ENCODE measurements around the gene UNC5C. TPM values are rescaled to one million over a fixed set of nuclear protein-coding genes. Genes with fewer than 3 reads are reported as not detected.

The UNC5C gene
- total and polyA plus RNA-seq, 2 of the 4 experiments (the other 2 are of a cell fraction) = under 0.01 TPM

DNA sequence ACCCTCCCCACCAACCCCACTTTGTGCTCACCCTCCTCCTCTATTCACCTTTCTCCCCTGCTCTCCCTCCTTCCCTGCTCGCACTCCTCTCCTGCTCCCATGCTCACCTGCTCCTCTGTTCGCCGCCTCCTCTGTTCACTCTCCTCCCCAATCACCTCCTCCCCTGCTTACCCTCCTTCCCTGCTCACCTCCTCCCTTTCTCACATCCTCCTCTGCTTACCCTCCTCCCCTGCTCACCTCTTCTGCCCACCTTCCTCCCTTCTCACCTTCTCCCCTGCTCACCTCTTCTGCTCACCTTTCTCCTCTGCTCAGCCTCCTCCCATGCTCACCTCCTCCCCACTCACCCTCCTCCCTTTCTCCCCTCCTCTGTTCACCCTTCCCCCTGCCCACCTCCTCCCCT lies 357.2 kb downstream of the UNC5C start:
- Histone ChIP-seq H4K91ac (ENCODE audit: insufficient read depth, low read depth, low read length) (no peak overlapping the region), H3K4me2 (ENCODE audit: low read depth, low read length) (no peak overlapping the region), H2AK5ac (ENCODE audit: low read depth, low read length) (no peak overlapping the region), H4K20me1 (ENCODE audit: insufficient read depth, low read length) (no peaks in the 10 kb centered on the region), H3K9ac (ENCODE audit: low read depth, low read length) (no peak overlapping the region), H2AK9ac (replicated peaks; ENCODE audit: low read depth, low read length, poor library complexity) (no peak overlapping the region), H3K4me3 (ENCODE audit: insufficient read depth, low read depth, low read length) (no peak overlapping the region), H2BK120ac (ENCODE audit: low read depth, low read length) (no peak overlapping the region), H3K36me3 (ENCODE audit: control insufficient read depth, insufficient read depth, low read length) (no peaks in the 10 kb centered on the region), H2AFZ (replicated peaks; ENCODE audit: low read length, poor library complexity) (no peak overlapping the region), H3K27me3 (ENCODE audit: control insufficient read depth, insufficient read depth, low read length) (peaks cover 2% of the 10 kb centered on the region; the same call in 1 of the 2 replicates), H3K9me3 (ENCODE audit: control insufficient read depth, insufficient read depth, low read length) (no peaks in the 10 kb centered on the region), H4K5ac (ENCODE audit: low read depth, low read length) (no peak overlapping the region), H3K23ac (ENCODE audit: low read depth, low read length) (no peak overlapping the region), H3K27ac (ENCODE audit: insufficient read depth, low read length) (no peak overlapping the region), H2BK5ac (ENCODE audit: low read depth, low read length, poor library complexity, severe bottlenecking) (no peak overlapping the region), H4K8ac (ENCODE audit: low read depth in 2 of 2, low read length in 2 of 2) (no peak overlapping the region), H2BK15ac (ENCODE audit: low read depth, low read length) (no peak overlapping the region), H3K14ac (replicated peaks; ENCODE audit: low read depth, low read length) (no peak overlapping the region), H3K4me1 (ENCODE audit: control insufficient read depth, insufficient read depth, low read length) (no peaks in the 10 kb centered on the region), H3K79me1 (ENCODE audit: low read depth in 1 of 2, low read length in 2 of 2) (no peaks in the 10 kb centered on the region), H3K4ac (ENCODE audit: low read depth, low read length) (no peak overlapping the region), H3K18ac (ENCODE audit: low read depth, low read length) (no peak overlapping the region), H3K56ac (ENCODE audit: extremely low read depth, insufficient read depth, low read length) (no peak overlapping the region), H2BK20ac (ENCODE audit: low read depth, low read length) (no peak overlapping the region), H3K9me1 (ENCODE audit: insufficient read depth, low read length) (no peaks in the 10 kb centered on the region)
- ATAC-seq (ENCODE audit: low read depth) (no peak), DNase-seq (no peak)
- POLR2A ChIA-PET (ENCODE audit: unreplicated experiment) = no interaction called here
- 100% methylated on average over 3 of the region's 3 CpGs; no CpG with 5 or more reads in 1 of the 2 experiments for WGBS, 2 experiments (ENCODE audit: extremely low coverage in 2 of 2, insufficient read length in 1 of 2)
- in situ Hi-C loops (cut with MboI; ENCODE audit: low sequenced_read_pairs) (no loop called here), dilution Hi-C loops (cut with HindIII; ENCODE audit: low sequenced_read_pairs, unreplicated experiment) (no loop called here), intact Hi-C loops (cut with micrococcal nuclease) (no loop called here)
- no TSS peak for BruUV-seq (replicated peaks)
- CTCF ChIA-PET = no interaction called here
- no peak for TF ChIP-seq POLR2A (IDR thresholded peaks at IDR 0.05; ENCODE audit: low read depth, low read length)
- TF ChIP-seq RAD21 (IDR thresholded peaks at IDR 0.05; ENCODE audit: low read length) = no peak
- TF ChIP-seq MAFK (IDR thresholded peaks at IDR 0.05; ENCODE audit: low read depth, low read length) = no peak
- no peak for TF ChIP-seq MXI1 (IDR thresholded peaks at IDR 0.05; ENCODE audit: borderline replicate concordance, low read depth, low read length)
- no peak for TF ChIP-seq FOS (IDR thresholded peaks at IDR 0.05; ENCODE audit: low read depth, low read length)
- TF ChIP-seq NFE2L2 (IDR thresholded peaks at IDR 0.05; ENCODE audit: low read depth, low read length) = no peak
